Heart left ventricle (tissue), 16 donors: Measurements from ENCODE around the gene GRAMD4. TPM values are rescaled to one million over a fixed set of nuclear protein-coding genes. Genes with fewer than 3 reads are reported as not detected.
A peak's percentile ranks its signal among the peaks of the same experiment; 100 is the strongest.

Experiments used
- ATAC-seq, 4 donors: fragments of 200-7000 bp; cut with Tn5 transposase; one replicate each; pipeline ENCODE4 v1.9.1; 2020 to 2022; ENCODE audit warnings: moderate library complexity in 4 of 4, mild to moderate bottlenecking in 3 of 4, moderate number of reproducible peaks in 1 of 4
- DNase-seq, 5 donors: peaks; one replicate each; pipeline ENCODE4 v3.0.0-alpha.2; 2020
- H3K27ac ChIP-seq, 12 donors: fragments of 200-600 bp; sonication (generic) in 4 of 12; one replicate each; pipeline versions ENCODE4 v1.5.0 to v1.8.0; 2016 to 2022; ENCODE audit warnings: mild to moderate bottlenecking in 2 of 12
- H3K27me3 ChIP-seq, 9 donors: fragments of 200-600 bp; sonication (generic) in 2 of 9; one replicate each; pipeline versions ENCODE4 v1.5.1 to v1.8.0; 2016 to 2022; ENCODE audit warnings: mild to moderate bottlenecking in 3 of 9
- H3K36me3 ChIP-seq, 9 donors: fragments of 200-600 bp; sonication (generic) in 2 of 9; one replicate each; pipeline versions ENCODE4 v1.5.0 to v1.8.0; 2018 to 2022; ENCODE audit warnings: mild to moderate bottlenecking in 2 of 9
- H3K4me1 ChIP-seq, 12 donors: fragments of 200-600 bp; sonication (generic) in 4 of 12; one replicate each; pipeline versions ENCODE4 v1.5.0 to v1.8.0; 2016 to 2022; ENCODE audit warnings: mild to moderate bottlenecking in 3 of 12
- H3K4me3 ChIP-seq, 12 donors: fragments of 200-600 bp; sonication (generic) in 4 of 12; one replicate each; pipeline versions ENCODE4 v1.5.0 to v1.8.0; 2017 to 2022; ENCODE audit warnings: mild to moderate bottlenecking in 9 of 12, moderate library complexity in 4 of 12
- H3K9me3 ChIP-seq, 12 donors: fragments of 200-600 bp; sonication (generic) in 4 of 12; one replicate each; pipeline versions ENCODE4 v1.5.0 to v1.8.0; 2016 to 2022; ENCODE audit warnings: mild to moderate bottlenecking in 1 of 12
- CTCF ChIP-seq, 12 donors: fragments of 200-600 bp; sonication (generic) in 4 of 12; IDR thresholded peaks; one replicate each; pipeline versions ENCODE4 v1.5.0 to v1.8.0; 2018 to 2022; ENCODE audit warnings: antibody characterized with exemption in 12 of 12, mild to moderate bottlenecking in 5 of 12
- POLR2A ChIP-seq, 2 donors: fragments of 450-650 bp; IDR thresholded peaks; one replicate each; pipeline ENCODE4 v1.6.1; 2017; ENCODE audit warnings: antibody characterized with exemption in 2 of 2, mild to moderate bottlenecking in 2 of 2, moderate library complexity in 2 of 2
- WGBS, 4 donors: extraction: QIAGEN DNeasy Blood & Tissue Kit in 2 of 4; methylation state at CpG; one replicate each; pipeline versions ENCODE4 v1.1.5 to v1.1.7; 2013 to 2018; 5-methylcytosine and 5-hydroxymethylcytosine counted together
- intact Hi-C, 10 donors: fragments of 100-400 bp; cut with DNase I; formaldehyde crosslinking; loops; one replicate each; pipeline versions ENCODE4 v1.11.1 to v1.14.2; 2022
- polyA plus RNA-seq, 2 donors: library from polyadenylated mRNA; stranded (reverse); fragments of 200-250 nt; gene quantifications; one replicate each; pipeline ENCODE4 v1.2.3, GENCODE V29; 2013
- total RNA-seq, 9 donors: library from RNA; depleted of rRNA in 2 of 9; stranded (reverse); fragments of >200 nt in 2 of 9; fragmentation: NEBNext Ultra II Directional in 3 of 9; extraction: Animal tissue kit (Norgen Biotek cat#: 25700) in 3 of 9; gene quantifications; one replicate each; pipeline versions ENCODE4 v1.1.0 to v1.2.4, GENCODE V29; 2016 to 2023
- donor health status: ischemic (EF 13 %, LVEDD 7.1; RV severe dilation, severe dysfunction).
- donor health status: healthy with polysubstance abuse.
- donor health status: DM: no; HTN: yes; CAD: no.
- donor health status: DM: no; HTN: no; CAD: no.
- donor health status: ischemic (EF 25% LVEDD 6.9; RV normal size, moderate dysfunction).
- donor health status: ischemic (EF 25% LVEDD 5.7; RV mildly dilated, moderate dysfunction).
- donor health status: healthy.
- donor health status: DM: yes; HTN: yes; CAD: no.
- donor health status: ischemic (EF 35%, LVEDD 5.7; RV mildly dilated, moderate dysfunction).
- donor health status: nonischemic (EF 11% LVEDD 7.7; RV severe dilation, severe dysfunction).
- donor health status: DM: yes; HTN: yes; CAD: no.
- donor health status: PGD.
- donor health status: ischemic (EF 29% LVEDD 5.4; RV normal size, mild dysfunction).
- donor health status: nonischemic (EF 23%, LVEDD 6.1; RV moderate dilation, normal function).

The GRAMD4 gene
- total and polyA plus RNA-seq, 11 donors: 22.4 to 122 (median 63.1) TPM

GRCh38 chr22:46708766-46709330 lies 88.7 kb downstream of the GRAMD4 start:
- Histone ChIP-seq H3K4me3 (no peak overlapping the region), H3K27ac (no peak overlapping the region), H3K9me3 (no peaks in the 10 kb centered on the region), H3K27me3 (no peaks in the 10 kb centered on the region), H3K36me3 (peaks cover 4 to 97% (median 84%) of the 10 kb centered on the region in 9 donors), H3K4me1 (peaks cover 0 to 13% (median 1%) of the 10 kb centered on the region in 12 donors)
- 95 to 97% (median 95%) methylated on average over 12 to 17 of the region's 17 CpGs for WGBS, 4 donors
- ATAC-seq (no peak), DNase-seq (no peak)
- TF ChIP-seq POLR2A (IDR thresholded peaks at IDR 0.05): no peak
- TF ChIP-seq CTCF (IDR thresholded peaks at IDR 0.05): no peak
- intact Hi-C loops: no loop called here

- H3K4me3 ChIP-seq: no peak overlapping the region
- H3K36me3 ChIP-seq: peaks cover 4 to 87% (median 74%) of the 10 kb centered on the region in 9 donors
- H3K4me1 ChIP-seq: peaks cover 0 to 24% (median 7%) of the 10 kb centered on the region in 12 donors
- intact Hi-C loops: loop anchor here in 1 of 10 donors (2.0 kb wide), 1 partner anchor 16 kb away; no protein-coding TSS in a partner anchor
- no peak for TF ChIP-seq POLR2A (IDR thresholded peaks at IDR 0.05)
- TF ChIP-seq CTCF (IDR thresholded peaks at IDR 0.05): no peak
- ATAC-seq (no peak), DNase-seq (no peak)
- H3K27ac ChIP-seq: no peak overlapping the region
- H3K9me3 ChIP-seq: no peaks in the 10 kb centered on the region
- 87 to 91% (median 90%) methylated on average over 11 of the region's 11 CpGs for WGBS, 4 donors
- no peaks in the 10 kb centered on the region for H3K27me3 ChIP-seq
Observed at GRCh38 chr22:46710806-46711205, 90.6 kb downstream of the GRAMD4 start.

- DNase-seq (no peak), ATAC-seq (no peak)
- Histone ChIP-seq H3K27ac (no peak overlapping the region), H3K36me3 (peaks cover 4 to 87% (median 74%) of the 10 kb centered on the region in 9 donors), H3K4me3 (no peak overlapping the region), H3K9me3 (no peaks in the 10 kb centered on the region), H3K27me3 (no peaks in the 10 kb centered on the region), H3K4me1 (peaks cover 0 to 14% (median 7%) of the 10 kb centered on the region in 12 donors)
- intact Hi-C loops: no loop called here
- TF ChIP-seq POLR2A (IDR thresholded peaks at IDR 0.05): no peak
- no peak for TF ChIP-seq CTCF (IDR thresholded peaks at IDR 0.05)
- WGBS, 4 donors: 92 to 94% (median 92%) methylated on average over 8 of the region's 8 CpGs
Observed at GRCh38 chr22:46712288-46712687, 92.1 kb downstream of the GRAMD4 start.

- H3K27ac ChIP-seq: peak overlapping the region in 8 of 12 donors; percentile 7 to 54 (median 20)
- DNase-seq (no peak), ATAC-seq (peak in 1 of 4 donors; percentile 54)
- H3K4me3 ChIP-seq: no peak overlapping the region
- intact Hi-C loops: no loop called here
- 27 to 36% (median 33%) methylated on average over 4 of the region's 4 CpGs for WGBS, 4 donors
- peaks cover 0 to 87% (median 74%) of the 10 kb centered on the region in 9 donors for H3K36me3 ChIP-seq
- no peaks in the 10 kb centered on the region for H3K27me3 ChIP-seq
- peaks cover 0 to 14% (median 7%) of the 10 kb centered on the region in 12 donors for H3K4me1 ChIP-seq
- TF ChIP-seq CTCF (IDR thresholded peaks at IDR 0.05) (no peak), POLR2A (IDR thresholded peaks at IDR 0.05) (no peak)
- H3K9me3 ChIP-seq: no peaks in the 10 kb centered on the region
Observed at GRCh38 chr22:46714550-46714949, 94.4 kb downstream of the GRAMD4 start.
